Hematopoietic multipotent progenitor cell treated with erythropoietin and hydrocortisone succinate and interleukin-3 and kit ligand, for 17 days (in vitro differentiated cells): ENCODE results near the gene COL4A1.

Experiments
- DNase-seq: peaks from one replicate; pipeline ENCODE4 v3.0.0-alpha.2; 2015; ENCODE audit warnings: low spot score

Gene COL4A1

GRCh38 chr13:110273254-110273653 lies 33.7 kb downstream of the COL4A1 start:
- DNase-seq: no peak

- no peak for DNase-seq
Measured at GRCh38 chr13:110272651-110273050, 34.3 kb downstream of the COL4A1 start.

- no peak for DNase-seq
Measured at GRCh38 chr13:110272227-110272626, 34.7 kb downstream of the COL4A1 start.

GRCh38 chr13:110271313-110271712 lies 35.6 kb downstream of the COL4A1 start:
- no peak for DNase-seq

GRCh38 chr13:110270507-110270906 lies 36.5 kb downstream of the COL4A1 start:
- no peak for DNase-seq

- DNase-seq: no peak
Measured at GRCh38 chr13:110269509-110270185, 37.3 kb downstream of the COL4A1 start.

- no peak for DNase-seq
Measured at GRCh38 chr13:110268576-110269185, 38.3 kb downstream of the COL4A1 start.

GRCh38 chr13:110268061-110268460 lies 38.9 kb downstream of the COL4A1 start:
- DNase-seq: no peak

GRCh38 chr13:110266983-110267382 lies 40.0 kb downstream of the COL4A1 start:
- no peak for DNase-seq

GRCh38 chr13:110266431-110266809 lies 40.5 kb downstream of the COL4A1 start:
- DNase-seq: no peak

- no peak for DNase-seq
Measured at GRCh38 chr13:110265682-110266430, 41.1 kb downstream of the COL4A1 start.

- no peak for DNase-seq
Measured at GRCh38 chr13:110265341-110265681, 41.6 kb downstream of the COL4A1 start.

- no peak for DNase-seq
Measured at GRCh38 chr13:110264685-110265275, 42.2 kb downstream of the COL4A1 start.

GRCh38 chr13:110263888-110264287 lies 43.1 kb downstream of the COL4A1 start:
- DNase-seq: no peak

- DNase-seq: no peak
Measured at GRCh38 chr13:110263404-110263803, 43.6 kb downstream of the COL4A1 start.

- DNase-seq: no peak
Measured at GRCh38 chr13:110262508-110263291, 44.3 kb downstream of the COL4A1 start.

GRCh38 chr13:110262082-110262436 lies 44.9 kb downstream of the COL4A1 start:
- DNase-seq: no peak

GRCh38 chr13:110261166-110262081 lies 45.5 kb downstream of the COL4A1 start:
- no peak for DNase-seq

- no peak for DNase-seq
Measured at GRCh38 chr13:110259651-110260050, 47.3 kb downstream of the COL4A1 start.

GRCh38 chr13:110258876-110259631 lies 47.9 kb downstream of the COL4A1 start:
- DNase-seq: no peak
